ENCODE data around the gene CELF2.

DNA sequence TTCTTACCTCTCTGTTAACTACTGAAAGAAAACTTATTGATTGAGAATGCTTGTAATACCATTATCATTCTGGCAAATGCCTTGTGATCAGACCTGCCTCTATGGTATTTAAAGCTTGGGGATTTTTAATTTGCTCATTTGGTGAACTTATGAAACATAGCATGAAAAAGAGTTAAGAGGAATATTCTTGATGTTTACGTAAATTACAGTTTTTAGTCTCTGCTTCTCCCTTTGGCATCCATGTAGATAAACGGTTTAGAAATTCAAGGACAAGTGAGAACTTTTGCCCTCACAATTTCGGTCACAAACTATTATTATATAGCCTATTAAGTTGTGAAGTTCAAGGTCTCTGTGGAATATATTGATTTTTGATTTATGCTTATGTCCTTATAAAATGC lies 11.2 kb upstream of the CELF2 start:
- TF ChIP-seq EZH2 (IDR thresholded peaks at IDR 0.05; ENCODE audit: insufficient read depth, poor library complexity, severe bottlenecking): no peak
- TF ChIP-seq EZH2phosphoT487 (IDR thresholded peaks at IDR 0.05; ENCODE audit: insufficient read depth, low read depth): no peak

All from GM23248 (cell line).